ENCODE data around the gene SLC44A3.

Gene SLC44A3

DNA sequence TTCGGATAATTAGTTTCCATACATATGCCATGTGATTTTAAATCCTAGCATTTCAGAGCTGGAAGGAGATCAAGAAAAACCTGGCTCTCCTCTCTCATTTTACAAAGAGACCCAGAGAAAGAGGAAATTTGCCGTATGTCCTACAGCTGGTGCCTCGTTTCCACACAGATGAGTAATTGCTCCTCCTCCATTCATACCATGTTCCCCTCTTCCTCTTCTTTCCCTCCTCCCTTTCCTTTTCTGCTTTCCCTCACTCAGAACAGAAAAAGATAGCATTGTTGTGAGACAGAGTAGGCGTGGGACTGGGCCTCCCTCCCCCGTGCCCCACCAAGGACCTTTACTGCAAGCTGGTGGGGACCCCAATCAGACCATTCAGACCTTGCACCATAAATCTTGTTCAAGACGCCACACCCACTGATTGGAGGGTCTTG lies 13.7 kb upstream of the SLC44A3 start:
- no peak overlapping the region for H3K4me3 ChIP-seq (ENCODE audit: low read depth, low read length)
- peak; percentile 78 for DNase-seq (ENCODE audit: low read depth)
- 0 out of 2 replicates have a peak, but pooled peaks have one; percentile 11 for TF ChIP-seq MYC (IDR thresholded peaks at IDR 0.05; ENCODE audit: low read depth, low read length)
- TF ChIP-seq, protein P1, sequence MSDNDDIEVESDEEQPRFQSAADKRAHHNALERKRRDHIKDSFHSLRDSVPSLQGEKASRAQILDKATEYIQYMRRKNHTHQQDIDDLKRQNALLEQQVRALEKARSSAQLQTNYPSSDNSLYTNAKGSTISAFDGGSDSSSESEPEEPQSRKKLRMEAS (IDR thresholded peaks at IDR 0.05; ENCODE audit: low read depth, low read length), result no peak

DNA sequence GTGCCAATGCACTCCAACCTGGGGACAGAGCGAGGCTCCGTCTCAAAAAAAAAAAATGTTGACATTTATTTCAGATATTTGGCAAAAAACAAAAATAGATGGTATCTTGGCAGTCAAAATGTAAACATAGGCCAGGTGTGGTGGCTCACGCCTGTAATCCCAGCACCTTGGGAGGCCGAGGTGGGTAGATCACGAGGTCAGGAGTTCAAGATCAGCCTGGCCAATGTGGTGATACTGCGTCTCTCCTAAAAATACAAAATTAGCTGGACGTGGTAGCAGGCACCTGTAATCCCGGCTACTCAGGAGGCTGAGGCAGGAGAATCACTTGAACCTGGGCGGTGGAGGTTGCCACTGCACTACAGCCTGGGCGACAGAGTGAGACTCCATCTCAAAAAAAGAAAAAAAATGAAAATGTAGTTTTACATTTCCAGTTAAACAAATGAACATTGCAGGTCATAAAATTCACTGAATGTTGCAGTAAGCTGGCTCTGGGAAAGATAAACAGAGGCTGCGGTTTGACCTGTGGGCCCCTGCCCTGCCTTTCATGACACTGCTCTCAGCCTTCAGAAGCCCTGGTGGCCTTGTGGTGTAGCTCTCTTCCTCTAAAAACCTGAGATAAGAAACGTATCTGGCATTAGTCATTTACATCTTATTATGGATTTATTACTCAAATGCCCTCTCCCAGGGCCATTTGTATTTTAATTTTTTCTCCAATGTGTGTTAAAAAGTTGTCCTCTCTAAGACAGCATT lies 12.2 kb upstream of the SLC44A3 start:
- H3K4me3 ChIP-seq (ENCODE audit: low read depth, low read length), result no peak overlapping the region
- TF ChIP-seq, protein P1 (IDR thresholded peaks at IDR 0.05; ENCODE audit: low read depth, low read length), result no peak
- no peak for TF ChIP-seq MYC (IDR thresholded peaks at IDR 0.05; ENCODE audit: low read depth, low read length)
- TF ChIP-seq, protein P2, sequence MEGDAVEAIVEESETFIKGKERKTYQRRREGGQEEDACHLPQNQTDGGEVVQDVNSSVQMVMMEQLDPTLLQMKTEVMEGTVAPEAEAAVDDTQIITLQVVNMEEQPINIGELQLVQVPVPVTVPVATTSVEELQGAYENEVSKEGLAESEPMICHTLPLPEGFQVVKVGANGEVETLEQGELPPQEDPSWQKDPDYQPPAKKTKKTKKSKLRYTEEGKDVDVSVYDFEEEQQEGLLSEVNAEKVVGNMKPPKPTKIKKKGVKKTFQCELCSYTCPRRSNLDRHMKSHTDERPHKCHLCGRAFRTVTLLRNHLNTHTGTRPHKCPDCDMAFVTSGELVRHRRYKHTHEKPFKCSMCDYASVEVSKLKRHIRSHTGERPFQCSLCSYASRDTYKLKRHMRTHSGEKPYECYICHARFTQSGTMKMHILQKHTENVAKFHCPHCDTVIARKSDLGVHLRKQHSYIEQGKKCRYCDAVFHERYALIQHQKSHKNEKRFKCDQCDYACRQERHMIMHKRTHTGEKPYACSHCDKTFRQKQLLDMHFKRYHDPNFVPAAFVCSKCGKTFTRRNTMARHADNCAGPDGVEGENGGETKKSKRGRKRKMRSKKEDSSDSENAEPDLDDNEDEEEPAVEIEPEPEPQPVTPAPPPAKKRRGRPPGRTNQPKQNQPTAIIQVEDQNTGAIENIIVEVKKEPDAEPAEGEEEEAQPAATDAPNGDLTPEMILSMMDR (IDR thresholded peaks at IDR 0.05; ENCODE audit: low read depth, low read length), result no peak
- peak; percentile 83 for DNase-seq (ENCODE audit: low read depth)

DNA sequence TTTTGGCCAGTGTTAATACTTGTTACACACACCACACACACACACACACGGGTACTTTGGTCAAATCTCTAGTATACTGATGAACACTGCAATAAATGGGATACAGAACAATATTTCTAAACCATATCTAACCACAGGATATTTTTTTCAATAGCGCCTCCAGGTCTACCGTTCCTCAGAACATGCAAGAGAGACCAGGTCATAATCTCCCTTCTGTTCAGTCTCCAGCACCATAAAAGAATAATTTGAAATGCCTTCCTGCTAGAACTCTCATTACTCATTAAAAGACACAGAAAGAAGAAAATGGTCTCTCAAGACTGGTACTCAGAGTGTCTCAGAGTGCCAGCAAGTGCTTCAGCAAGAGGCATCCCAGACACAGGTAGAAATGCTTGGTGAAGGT lies 11.5 kb upstream of the SLC44A3 start:
- no peak for DNase-seq (ENCODE audit: low read depth)
- H3K4me3 ChIP-seq (ENCODE audit: low read depth, low read length), result no peak overlapping the region
- TF ChIP-seq, protein P2 (IDR thresholded peaks at IDR 0.05; ENCODE audit: low read depth, low read length), result no peak
- TF ChIP-seq MYC (IDR thresholded peaks at IDR 0.05; ENCODE audit: low read depth, low read length) (no peak), POLR2A (IDR thresholded peaks at IDR 0.05; ENCODE audit: extremely low read depth, insufficient read length) (no peak)
- TF ChIP-seq, protein P1 (IDR thresholded peaks at IDR 0.05; ENCODE audit: low read depth, low read length), result no peak

DNA sequence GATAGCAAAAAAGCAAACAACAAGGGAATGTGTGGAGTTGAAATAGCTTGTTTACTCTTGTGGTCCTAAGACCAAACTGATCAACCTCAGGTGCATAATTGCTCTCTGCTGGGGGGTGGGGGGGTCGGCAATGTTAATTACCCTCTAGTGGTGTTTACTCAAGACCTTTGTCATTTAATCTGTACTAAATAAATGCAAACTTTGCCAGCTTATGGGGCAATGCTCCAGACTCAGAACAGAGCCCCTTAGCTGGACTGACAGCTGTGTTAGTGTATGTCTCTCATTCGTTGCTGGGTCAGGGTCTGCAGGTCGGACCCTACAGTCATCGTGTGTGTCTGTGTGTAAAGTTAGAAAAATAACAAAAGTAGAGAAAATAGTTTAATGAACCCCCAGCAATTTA lies 7.2 kb upstream of the SLC44A3 start:
- TF ChIP-seq MYC (IDR thresholded peaks at IDR 0.05; ENCODE audit: low read depth, low read length) (no peak), POLR2A (IDR thresholded peaks at IDR 0.05; ENCODE audit: extremely low read depth, insufficient read length) (no peak)
- TF ChIP-seq, protein P1 (IDR thresholded peaks at IDR 0.05; ENCODE audit: low read depth, low read length), result no peak
- TF ChIP-seq, protein P2 (IDR thresholded peaks at IDR 0.05; ENCODE audit: low read depth, low read length), result no peak
- H3K4me3 ChIP-seq (ENCODE audit: low read depth, low read length), result no peak overlapping the region
- no peak for DNase-seq (ENCODE audit: low read depth)

DNA sequence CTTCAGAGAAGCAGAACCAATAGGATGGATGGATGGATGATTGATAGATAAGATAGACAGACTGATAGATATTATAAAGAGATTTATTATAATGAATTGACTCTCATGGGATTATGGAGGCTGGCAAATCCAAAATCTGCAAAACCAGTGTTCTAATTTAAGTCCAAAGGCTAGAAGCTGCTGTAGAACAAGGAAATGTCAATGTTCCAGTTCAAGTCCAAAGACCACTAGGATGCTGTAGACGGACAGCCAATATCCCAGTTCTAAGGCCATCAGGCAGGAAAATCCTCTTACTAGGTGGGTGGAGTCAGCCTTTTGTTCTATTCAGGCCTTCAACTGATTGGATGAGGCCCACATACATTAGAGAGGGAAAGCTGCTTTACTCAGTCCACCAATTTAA lies 4.1 kb upstream of the SLC44A3 start:
- DNase-seq (ENCODE audit: low read depth), result no peak
- H3K4me3 ChIP-seq (ENCODE audit: low read depth, low read length), result no peak overlapping the region
- TF ChIP-seq, protein P1 (IDR thresholded peaks at IDR 0.05; ENCODE audit: low read depth, low read length), result no peak
- TF ChIP-seq, protein P2 (IDR thresholded peaks at IDR 0.05; ENCODE audit: low read depth, low read length), result no peak
- TF ChIP-seq POLR2A (IDR thresholded peaks at IDR 0.05; ENCODE audit: extremely low read depth, insufficient read length) (no peak), MYC (IDR thresholded peaks at IDR 0.05; ENCODE audit: low read depth, low read length) (no peak)

DNA sequence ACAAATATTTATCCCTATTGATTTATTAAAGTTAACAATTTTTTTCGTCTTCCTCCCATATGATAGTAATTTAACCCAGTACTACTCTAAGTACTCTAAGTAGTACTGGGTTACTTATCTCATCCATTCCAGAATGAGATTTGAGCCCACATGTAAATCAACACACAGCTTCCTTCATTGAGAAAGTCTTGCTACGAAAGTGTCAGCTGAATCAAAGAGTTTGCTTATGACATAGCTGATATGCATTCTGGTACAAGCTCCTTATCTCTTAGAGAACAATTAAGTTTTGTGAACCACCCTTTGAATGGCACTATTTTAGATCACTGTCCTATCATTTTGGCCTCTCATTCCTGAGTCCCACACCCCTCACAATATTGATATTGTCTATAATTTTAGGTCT lies 2.4 kb upstream of the SLC44A3 start:
- DNase-seq (ENCODE audit: low read depth), result no peak
- H3K4me3 ChIP-seq (ENCODE audit: low read depth, low read length), result no peak overlapping the region
- TF ChIP-seq, protein P1 (IDR thresholded peaks at IDR 0.05; ENCODE audit: low read depth, low read length), result no peak
